GM12874 (cell line): ENCODE measurements around the gene DEAF1.

Experiments
- CTCF ChIP-seq: IDR thresholded peaks from 2 replicates; pipeline ENCODE4 v1.5.1; 2011; ENCODE audit warnings: low read depth, mild to moderate bottlenecking, control low read depth, low read length, moderate library complexity; ENCODE audit not compliant: insufficient read depth

The DEAF1 gene

DNA sequence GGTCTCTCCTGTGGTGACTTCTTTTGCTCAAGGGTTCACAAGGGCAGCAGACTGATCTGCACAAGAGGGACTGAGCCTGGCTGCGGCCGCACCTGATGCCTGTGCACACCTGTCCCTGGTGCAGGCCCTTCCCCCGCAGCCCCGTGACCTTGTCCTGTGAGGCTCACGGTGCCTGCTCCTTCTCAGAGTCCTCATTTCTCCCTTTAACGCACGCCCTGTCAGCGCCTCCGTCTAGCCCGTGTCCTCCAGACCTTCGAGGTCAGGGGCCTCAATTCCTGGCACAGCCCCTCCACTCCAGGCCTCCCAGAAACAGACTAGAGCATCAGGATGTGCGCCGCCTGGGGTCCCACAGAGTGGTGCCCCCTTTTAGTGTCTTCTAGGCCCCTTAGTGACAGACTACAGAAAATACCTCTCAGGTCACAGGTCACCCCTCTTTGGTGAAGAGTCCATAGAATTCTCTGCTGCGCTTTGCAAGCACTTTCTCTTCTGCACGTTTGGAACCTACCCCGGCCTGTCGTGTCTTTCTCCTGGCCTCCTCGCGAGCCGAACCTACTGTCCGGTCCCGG is 59.0 kb downstream of the DEAF1 start:
- TF ChIP-seq CTCF, result no peak

GRCh38 chr11:630871-631270 is 64.2 kb downstream of the DEAF1 start:
- TF ChIP-seq CTCF, result no peak

DNA sequence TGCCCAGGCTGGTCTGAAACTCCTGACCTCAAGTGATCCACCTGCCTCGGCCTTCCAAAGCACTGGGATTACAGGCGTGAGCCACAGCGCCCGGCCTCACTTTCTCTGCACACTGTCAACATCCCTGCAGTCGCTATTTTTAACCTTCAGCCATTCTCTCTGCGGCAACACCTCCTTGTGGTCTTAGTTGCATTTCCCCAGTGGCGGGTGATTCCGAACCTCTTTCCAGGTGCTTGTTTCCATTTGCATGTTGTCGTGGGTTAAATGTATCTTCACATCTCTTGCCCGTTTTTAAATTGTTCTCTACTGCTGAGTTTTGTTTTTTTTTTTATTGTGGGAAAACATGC is 65.8 kb downstream of the DEAF1 start:
- no peak for TF ChIP-seq CTCF

DNA sequence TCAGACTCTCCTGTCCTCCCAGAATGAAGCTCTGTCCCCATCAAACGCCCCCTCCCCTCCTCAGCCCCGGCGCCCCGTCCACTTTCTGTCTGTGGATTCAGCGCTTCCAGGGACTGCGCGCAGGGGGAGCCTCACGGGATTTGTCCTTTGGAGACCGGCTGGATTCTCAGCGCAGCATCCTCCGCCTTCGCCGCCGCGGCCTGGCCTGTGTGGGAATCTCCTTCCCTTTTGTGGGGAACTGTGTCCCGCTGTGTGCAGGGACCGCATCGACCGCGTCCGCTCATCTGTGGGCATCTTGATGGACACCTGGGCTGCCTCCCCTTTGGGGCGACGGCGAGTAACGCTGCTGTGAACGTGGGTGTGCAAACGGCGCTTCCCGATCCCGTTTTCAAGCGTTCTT is 67.0 kb downstream of the DEAF1 start:
- TF ChIP-seq CTCF, result no peak

- no peak for TF ChIP-seq CTCF
Observed at GRCh38 chr11:627308-627576, 67.8 kb downstream of the DEAF1 start.

DNA sequence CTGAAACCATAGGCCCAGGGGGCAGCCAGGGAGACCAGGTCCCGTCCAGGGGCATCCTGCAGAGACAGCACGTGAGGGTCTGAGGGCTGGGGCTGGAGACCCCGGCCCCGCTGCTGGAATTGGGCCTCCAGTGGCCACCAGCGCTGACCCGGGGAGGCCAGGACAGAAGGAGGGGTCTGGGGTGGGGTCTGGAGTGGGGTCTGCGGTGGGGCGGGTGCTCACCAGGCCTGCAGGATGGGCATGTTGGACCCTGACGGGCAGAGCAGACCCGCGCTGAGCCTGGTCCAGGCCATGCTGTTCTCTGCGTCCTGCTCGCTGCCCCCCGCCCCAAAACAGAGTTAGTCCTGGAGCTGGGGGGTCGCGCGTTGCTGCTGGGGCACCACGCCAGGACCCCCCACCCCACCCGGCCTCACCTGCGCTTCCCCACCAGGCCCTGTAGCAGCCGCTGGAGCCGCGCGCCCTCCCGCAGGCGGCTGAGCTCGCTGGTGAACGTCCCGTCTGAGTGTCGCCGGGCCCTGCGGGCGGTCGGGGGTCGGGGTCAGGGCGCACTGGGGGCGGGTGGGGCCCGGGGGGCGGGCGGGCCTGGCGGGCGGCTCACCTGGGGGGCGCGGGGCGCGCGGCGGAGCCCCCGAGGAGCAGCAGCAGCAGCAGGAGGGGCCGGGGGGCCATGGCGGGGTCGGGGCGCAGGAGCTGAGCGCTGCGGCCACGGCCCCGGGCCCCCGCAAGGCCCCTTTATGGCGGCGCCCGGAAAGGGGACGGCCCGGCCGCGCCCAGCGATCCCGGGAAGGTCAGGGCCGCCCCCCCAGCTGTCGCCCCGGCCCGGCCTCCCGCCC is 68.3 kb downstream of the DEAF1 start, which contains the start of gene SCT:
Gene SCT, minus strand, starts transcription at position 707 of the 833 bp plus-strand sequence. Its CDS starts 38 bp downstream, at position 669.
- no peak for TF ChIP-seq CTCF

DNA sequence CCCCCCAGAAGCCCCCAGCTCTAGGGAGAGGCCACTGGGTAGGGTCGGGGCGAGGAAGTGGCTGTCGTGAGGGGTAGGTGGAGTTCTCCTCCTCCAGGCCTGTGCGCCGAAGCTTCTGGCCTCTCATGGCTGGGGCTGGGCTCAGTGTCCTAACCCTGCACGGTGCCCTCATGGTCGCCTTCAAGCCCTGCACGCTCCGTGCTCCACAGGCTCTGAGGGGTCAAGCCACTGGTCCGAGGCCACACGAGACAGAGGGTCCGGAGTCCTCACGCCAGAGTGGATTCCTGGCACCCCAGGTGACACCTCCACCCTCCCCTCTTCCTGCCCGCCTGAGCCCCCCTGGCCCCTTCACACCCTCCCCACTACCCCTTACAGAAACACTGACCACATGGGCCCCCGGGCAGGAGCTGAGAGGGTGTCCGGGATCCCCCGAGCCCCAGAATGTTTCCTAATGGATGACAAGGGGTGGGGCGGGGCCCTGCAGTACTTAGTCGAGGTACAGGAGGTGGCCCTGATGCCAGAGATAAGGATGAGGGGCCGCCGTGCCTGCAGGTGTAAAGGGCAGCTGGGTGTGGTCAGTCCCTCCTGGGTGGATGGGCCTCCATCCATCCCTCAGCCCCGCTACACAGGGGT is 69.3 kb downstream of the DEAF1 start:
- no peak for TF ChIP-seq CTCF
